NCI-H510A treated with DMSO at 0.1 percent for 48 hours (cell line): Measurements from ENCODE around the gene HOXD9.

ENCODE experiments used
- DNase-seq: peaks from one replicate; lab custom pipeline; 2025; lab: John Stamatoyannopoulos, UW

HOXD9 gene

DNA sequence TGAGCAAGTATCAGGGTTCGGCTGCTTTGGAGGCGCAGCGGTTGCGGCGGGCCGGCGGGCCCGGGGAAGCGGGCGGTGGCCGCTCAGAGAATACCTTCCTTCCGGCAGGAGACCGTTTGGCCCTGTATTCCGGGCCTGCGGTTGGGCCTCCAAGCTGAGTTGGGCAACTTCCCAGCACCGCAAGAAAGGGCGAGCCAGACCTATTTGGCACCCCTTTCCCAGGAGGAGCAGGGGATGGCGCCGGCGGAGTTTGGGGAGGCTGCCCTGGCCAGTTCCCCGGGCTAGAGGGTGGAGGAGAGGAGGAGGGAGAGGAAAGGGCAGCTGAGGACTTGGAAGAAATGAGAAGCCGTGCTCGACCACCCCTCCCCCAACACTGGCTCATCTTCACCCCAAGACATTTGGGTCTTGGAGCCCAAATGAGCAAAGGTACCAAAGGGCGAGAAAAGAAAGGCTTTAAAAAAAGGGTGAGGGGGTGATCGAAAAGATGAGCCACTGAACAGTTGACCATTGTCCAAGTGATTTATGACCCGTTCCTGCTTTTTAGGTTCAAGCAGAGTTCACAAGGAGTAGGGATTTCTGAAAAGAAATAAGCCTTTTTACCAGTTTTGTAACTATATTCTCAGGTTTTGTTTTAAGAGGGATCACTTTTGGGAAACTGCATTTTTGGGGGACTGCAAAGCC, 43.0 kb downstream of the HOXD9 start:
- no peak for DNase-seq

DNA sequence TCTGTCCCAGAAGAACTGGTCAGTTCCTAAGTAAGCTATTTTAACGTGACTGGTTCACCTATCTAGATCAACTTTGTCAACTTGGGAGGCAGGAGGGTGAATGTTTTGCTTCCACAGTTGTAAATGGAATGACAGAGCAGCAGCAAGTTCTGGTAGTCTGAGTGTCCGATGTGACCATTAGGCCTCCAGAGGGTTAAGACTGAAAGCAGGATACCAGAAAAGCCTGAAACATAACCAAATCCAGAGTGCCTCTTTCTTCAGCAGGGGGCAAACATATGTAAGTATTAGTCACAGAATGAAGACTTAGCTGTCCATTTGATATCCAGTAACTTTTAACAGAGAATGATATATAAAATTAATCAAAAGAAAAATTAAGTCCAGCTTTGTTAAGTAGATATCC, 43.8 kb downstream of the HOXD9 start:
- DNase-seq, result no peak

DNA sequence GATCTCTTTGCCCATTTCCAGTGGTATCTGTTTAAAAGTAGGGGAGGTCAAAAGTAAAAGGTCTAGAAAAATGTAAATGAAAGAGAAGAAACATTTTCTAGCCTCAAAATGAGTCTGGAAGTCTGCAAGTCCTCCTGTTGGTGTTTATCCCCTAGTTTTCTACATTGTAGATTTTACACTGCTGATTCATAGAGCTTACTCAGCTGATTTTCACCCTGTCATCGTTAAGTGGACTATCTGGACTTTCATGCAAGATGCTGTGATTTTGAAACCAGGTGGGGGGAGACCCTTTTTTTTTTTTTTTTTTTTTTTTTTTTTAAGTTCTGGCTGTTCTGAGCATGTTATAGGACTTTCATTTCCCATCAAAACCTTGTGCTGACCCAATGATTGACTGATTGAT, 44.9 kb downstream of the HOXD9 start:
- DNase-seq, result no peak

DNA sequence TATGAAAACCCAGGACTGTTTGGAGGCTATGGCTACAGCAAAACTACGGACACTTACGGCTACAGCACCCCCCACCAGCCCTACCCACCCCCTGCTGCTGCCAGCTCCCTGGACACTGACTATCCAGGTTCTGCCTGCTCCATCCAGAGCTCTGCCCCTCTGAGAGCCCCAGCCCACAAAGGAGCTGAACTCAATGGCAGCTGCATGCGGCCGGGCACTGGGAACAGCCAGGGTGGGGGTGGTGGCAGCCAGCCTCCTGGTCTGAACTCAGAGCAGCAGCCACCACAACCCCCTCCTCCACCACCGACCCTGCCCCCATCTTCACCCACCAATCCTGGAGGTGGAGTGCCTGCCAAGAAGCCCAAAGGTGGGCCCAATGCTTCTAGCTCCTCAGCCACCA, 46.7 kb downstream of the HOXD9 start:
- no peak for DNase-seq

DNA sequence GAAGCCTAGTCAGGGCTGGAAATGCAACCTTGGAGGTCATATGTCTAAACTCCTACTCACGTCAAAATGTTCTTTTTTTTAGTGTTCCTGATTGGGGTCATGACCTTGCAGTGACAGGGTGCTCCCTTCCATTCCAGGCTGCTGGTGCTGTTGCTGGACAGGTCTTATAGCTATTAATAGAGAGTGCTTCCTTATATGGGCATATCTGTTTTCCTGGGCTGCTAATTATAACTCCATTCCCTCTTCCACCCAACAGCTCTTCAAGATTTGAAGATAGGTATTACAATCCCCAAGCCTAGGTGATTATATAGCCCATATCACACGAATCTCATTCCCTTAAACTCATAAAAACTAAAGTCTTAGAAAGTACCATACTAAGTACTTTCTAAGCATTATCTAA, 47.2 kb downstream of the HOXD9 start:
- no peak for DNase-seq

DNA sequence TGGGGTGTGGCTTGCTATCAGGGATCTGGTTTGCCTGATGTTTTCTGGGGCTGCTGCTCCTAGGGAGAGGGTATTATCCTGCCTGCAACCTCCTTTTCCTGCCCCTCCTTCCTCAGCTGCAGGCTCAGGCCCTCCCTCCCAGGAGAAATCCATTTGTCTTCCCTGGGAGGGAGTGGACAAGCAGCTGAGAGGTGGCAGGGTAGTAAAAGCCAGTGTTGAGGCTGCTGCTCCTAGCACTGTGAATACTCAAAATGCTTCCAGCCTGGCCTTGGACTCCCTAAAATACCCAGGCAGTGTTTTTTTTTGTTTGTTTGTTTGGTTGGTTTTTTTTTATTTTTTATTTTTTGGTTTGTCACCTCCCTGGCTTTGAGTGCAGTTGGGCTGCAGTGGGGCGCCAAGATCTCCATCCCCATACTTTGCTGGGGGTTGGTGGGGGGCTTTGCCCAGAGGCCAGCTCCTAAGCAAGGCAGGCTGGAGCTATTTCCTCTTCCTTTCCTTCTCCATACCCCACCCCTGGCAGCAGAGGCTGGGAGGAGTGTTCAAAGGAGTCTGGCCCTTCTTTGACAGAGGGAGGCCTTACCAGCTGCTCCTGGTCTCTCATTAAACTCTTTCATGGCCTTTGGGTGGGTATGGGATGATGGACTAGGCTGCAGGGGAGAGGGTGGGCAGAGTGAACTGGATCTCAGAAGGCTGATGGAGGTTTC, 48.2 kb downstream of the HOXD9 start:
- no peak for DNase-seq

DNA sequence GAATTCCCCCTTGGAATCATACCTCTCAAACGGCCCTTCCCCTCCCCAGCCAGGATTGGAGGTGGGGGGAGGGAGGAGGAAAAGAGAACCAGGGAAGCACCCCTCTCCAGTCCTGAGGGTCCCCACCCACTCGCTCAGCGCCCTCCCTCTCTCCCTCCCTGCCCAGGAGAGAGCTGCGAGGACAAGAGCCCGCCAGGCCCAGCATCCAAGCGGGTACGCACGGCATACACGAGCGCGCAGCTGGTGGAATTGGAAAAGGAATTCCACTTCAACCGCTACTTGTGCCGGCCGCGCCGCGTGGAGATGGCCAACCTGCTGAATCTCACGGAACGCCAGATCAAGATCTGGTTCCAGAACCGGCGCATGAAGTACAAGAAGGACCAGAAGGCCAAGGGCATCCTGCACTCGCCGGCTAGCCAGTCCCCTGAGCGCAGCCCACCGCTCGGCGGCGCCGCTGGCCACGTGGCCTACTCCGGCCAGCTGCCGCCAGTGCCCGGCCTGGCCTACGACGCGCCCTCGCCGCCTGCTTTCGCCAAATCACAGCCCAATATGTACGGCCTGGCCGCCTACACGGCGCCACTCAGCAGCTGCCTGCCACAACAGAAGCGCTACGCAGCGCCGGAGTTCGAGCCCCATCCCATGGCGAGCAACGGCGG, 49.0 kb downstream of the HOXD9 start:
- no peak for DNase-seq

DNA sequence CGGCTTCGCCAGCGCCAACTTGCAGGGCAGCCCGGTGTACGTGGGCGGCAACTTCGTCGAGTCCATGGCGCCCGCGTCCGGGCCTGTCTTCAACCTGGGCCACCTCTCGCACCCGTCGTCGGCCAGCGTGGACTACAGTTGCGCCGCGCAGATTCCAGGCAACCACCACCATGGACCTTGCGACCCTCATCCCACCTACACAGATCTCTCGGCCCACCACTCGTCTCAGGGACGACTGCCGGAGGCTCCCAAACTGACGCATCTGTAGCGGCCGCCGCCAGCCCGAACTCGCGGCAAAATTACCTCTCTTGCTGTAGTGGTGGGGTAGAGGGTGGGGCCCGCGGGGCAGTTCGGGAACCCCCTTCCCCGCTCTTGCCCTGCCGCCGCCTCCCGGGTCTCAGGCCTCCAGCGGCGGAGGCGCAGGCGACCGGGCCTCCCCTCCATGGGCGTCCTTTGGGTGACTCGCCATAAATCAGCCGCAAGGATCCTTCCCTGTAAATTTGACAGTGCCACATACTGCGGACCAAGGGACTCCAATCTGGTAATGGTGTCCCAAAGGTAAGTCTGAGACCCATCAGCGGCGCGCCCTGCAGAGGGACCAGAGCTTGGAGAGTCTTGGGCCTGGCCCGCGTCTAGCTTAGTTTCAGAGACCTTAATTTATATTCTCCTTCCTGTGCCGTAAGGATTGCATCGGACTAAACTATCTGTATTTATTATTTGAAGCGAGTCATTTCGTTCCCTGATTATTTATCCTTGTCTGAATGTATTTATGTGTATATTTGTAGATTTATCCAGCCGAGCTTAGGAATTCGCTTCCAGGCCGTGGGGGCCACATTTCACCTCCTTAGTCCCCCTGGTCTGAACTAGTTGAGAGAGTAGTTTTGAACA, 49.7 kb downstream of the HOXD9 start:
- DNase-seq, result no peak

DNA sequence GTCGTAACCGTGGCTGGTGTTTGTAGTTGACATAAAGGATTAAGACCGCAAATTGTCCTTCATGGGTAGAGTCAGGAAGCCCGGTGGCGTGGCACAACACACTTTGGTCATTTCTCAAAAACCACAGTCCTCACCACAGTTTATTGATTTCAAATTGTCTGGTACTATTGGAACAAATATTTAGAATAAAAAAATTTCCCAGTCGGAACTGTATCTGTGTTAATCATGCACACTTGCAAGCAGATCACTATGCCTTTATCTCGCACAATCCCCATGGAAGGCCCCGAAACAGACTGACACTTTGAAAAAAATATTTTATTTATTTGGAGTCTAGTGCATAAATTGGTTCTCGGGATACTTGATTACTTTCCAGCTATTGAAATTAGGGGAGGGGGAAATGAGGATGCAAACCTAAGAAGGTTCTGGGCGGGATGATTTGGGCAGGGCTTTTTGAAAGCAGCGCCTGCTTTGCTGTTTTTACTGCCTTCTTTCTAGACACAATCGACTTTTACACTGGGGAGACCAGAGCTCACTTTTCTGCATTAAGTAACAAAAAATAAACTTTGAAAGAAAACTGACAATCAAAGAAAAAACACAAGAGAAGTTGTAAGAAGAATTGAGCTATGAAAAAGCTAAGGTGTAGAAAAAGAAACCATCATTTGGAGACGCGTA, 50.5 kb downstream of the HOXD9 start:
- DNase-seq, result no peak

DNA sequence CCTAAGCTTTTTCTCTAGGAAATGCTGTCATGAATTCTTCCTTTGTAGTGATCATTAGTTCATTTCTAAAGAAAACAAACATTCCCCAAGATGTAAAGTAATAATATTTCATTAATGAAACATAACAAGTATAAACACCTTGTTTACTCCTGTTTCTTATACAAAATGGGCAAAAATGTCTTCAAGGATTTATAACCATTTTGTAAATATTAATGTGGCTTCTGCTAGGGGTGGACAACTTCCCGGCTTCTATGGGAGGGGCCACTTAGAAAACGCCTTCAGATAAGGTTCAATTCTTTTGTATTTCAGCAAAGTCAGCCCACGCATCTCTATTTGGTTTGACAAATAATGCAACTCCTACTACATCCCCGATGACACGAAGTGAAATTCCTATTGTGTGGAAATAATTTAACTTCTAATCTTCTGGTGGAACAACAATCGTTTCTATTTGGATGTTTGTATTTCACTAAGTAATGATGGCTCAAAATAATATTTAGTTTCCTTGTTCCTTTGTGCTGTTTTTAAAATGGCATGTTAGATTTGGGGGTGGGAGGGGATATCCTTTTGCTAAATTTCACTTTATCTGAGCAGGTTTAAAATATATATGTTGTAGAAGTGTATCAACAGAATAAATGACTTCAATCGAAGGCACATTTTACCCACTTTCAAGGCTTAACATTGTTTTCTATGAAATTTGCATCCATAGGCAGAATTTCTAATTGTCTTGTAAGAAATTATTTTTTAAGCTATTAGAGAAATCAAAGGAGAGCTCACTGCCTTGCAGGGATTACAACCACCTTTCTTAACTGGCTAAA, 51.3 kb downstream of the HOXD9 start:
- no peak for DNase-seq

DNA sequence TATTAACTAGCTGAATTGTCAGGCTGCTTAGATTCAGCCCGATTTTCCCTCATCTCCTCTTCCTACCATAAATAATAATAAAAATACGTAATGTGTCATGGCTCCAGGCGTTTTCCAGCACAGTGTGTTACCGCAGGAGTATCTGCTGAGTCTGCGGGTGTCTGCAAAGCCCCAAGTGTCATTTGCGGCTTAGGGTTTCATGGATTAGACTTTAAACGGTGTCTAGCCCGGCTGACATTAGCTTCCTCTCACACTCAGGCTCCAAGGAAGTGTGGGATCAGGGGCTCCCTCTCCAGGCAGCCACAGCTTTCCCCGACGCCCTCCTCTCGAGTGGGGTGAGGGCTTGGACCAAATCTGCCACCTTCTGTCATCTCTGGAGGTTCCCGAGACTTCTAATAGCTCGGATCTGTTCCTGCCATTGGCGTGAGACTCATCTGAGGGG, 51.9 kb downstream of the HOXD9 start:
- DNase-seq, result peak; percentile 52
